Uterus (tissue), 4 donors: ENCODE data around the gene PGBD5. TPM values are rescaled to one million over a fixed set of nuclear protein-coding genes. Genes with fewer than 3 reads are reported as not detected.

Source experiments
- DNase-seq, 2 donors: peaks; one replicate each; pipeline ENCODE4 v3.0.0-alpha.2; 2019 to 2020
- H3K27ac ChIP-seq, 2 donors: fragments of 200-600 bp; sonication (generic); 1 replicate in 1 of 2; 2 replicates in 1 of 2; pipeline ENCODE4 v1.5.1; 2016 to 2018
- H3K27me3 ChIP-seq, 2 donors: fragments of 200-600 bp; sonication (generic); one replicate each; pipeline ENCODE4 v1.5.1; 2018 to 2019; ENCODE audit warnings: control low read depth in 1 of 2
- H3K36me3 ChIP-seq, 2 donors: fragments of 200-600 bp; sonication (generic); one replicate each; pipeline ENCODE4 v1.5.1; 2019; ENCODE audit warnings: control low read depth in 1 of 2
- H3K4me1 ChIP-seq, 2 donors: fragments of 200-600 bp; sonication (generic); one replicate each; pipeline ENCODE4 v1.5.1; 2018 to 2019; ENCODE audit warnings: control low read depth in 1 of 2
- H3K4me3 ChIP-seq, 2 donors: fragments of 200-600 bp; sonication (generic); 1 replicate in 1 of 2; 2 replicates in 1 of 2; pipeline ENCODE4 v1.5.1; 2018 to 2019; ENCODE audit warnings: mild to moderate bottlenecking in 1 of 2
- H3K9me3 ChIP-seq, 2 donors: fragments of 200-600 bp; sonication (generic); one replicate each; pipeline ENCODE4 v1.5.1; 2019; ENCODE audit warnings: control low read depth in 1 of 2
- CTCF ChIP-seq, 4 experiments: fragments of 200-600 bp in 2 of 4; fragments of 450-650 bp in 2 of 4; sonication (generic) in 2 of 4; IDR thresholded peaks; one replicate each; pipeline ENCODE4 v1.5.1; 2016 to 2019; ENCODE audit warnings: antibody characterized with exemption in 4 of 4, mild to moderate bottlenecking in 2 of 4, moderate library complexity in 1 of 4
- POLR2A ChIP-seq, 2 donors: fragments of 450-650 bp; IDR thresholded peaks; one replicate each; pipeline ENCODE4 v1.6.1; 2016; ENCODE audit warnings: antibody characterized with exemption in 2 of 2, mild to moderate bottlenecking in 1 of 2, moderate library complexity in 1 of 2
- intact Hi-C: fragments of 100-400 bp; cut with DNase I; formaldehyde crosslinking; loops from one replicate; pipeline ENCODE4 v1.15.1; 2023; ENCODE audit warnings: low total_unique reads
- total RNA-seq, 4 donors: library from RNA; depleted of rRNA in 3 of 4; stranded (reverse); fragments of >200 nt in 3 of 4; gene quantifications; one replicate each; pipeline versions ENCODE4 v1.1.0 to v1.2.4, GENCODE V29; 2014 to 2023
- donor health status: DM: yes; HTN: yes; CAD: no.

The PGBD5 gene
- total RNA-seq, 4 donors from 2014 or later = under 0.01 to 0.69 (median 0.11) TPM

- TF ChIP-seq POLR2A (IDR thresholded peaks at IDR 0.05) (no peak), CTCF (IDR thresholded peaks at IDR 0.05) (no peak)
- Histone ChIP-seq H3K4me3 (no peak overlapping the region), H3K27me3 (no peaks in the 10 kb centered on the region), H3K36me3 (no peaks in the 10 kb centered on the region), H3K4me1 (no peaks in the 10 kb centered on the region), H3K9me3 (no peaks in the 10 kb centered on the region), H3K27ac (no peak overlapping the region)
- intact Hi-C loops = no loop called here
- no peak for DNase-seq
These were observed 72.1 kb downstream of the PGBD5 start for GRCh38 chr1:230354005-230354404.

GRCh38 chr1:230352537-230352936 lies 73.6 kb downstream of the PGBD5 start:
- no peaks in the 10 kb centered on the region for H3K4me1 ChIP-seq
- no peaks in the 10 kb centered on the region for H3K36me3 ChIP-seq
- no peak overlapping the region for H3K4me3 ChIP-seq
- H3K27ac ChIP-seq = no peak overlapping the region
- no peaks in the 10 kb centered on the region for H3K27me3 ChIP-seq
- no peak for DNase-seq
- no peaks in the 10 kb centered on the region for H3K9me3 ChIP-seq
- TF ChIP-seq POLR2A (IDR thresholded peaks at IDR 0.05) = no peak
- TF ChIP-seq CTCF (IDR thresholded peaks at IDR 0.05) = no peak
- intact Hi-C loops = no loop called here

- Histone ChIP-seq H3K27me3 (no peaks in the 10 kb centered on the region), H3K36me3 (no peaks in the 10 kb centered on the region), H3K4me3 (no peak overlapping the region), H3K9me3 (no peaks in the 10 kb centered on the region), H3K27ac (no peak overlapping the region), H3K4me1 (no peaks in the 10 kb centered on the region)
- TF ChIP-seq POLR2A (IDR thresholded peaks at IDR 0.05) = no peak
- TF ChIP-seq CTCF (IDR thresholded peaks at IDR 0.05) = no peak
- DNase-seq = no peak
- intact Hi-C loops = no loop called here
These were observed 74.1 kb downstream of the PGBD5 start for GRCh38 chr1:230351983-230352382.

- DNase-seq = no peak
- H3K9me3 ChIP-seq = no peaks in the 10 kb centered on the region
- H3K4me1 ChIP-seq = no peaks in the 10 kb centered on the region
- no peaks in the 10 kb centered on the region for H3K36me3 ChIP-seq
- no peak overlapping the region for H3K4me3 ChIP-seq
- no peak overlapping the region for H3K27ac ChIP-seq
- no peaks in the 10 kb centered on the region for H3K27me3 ChIP-seq
- no peak for TF ChIP-seq CTCF (IDR thresholded peaks at IDR 0.05)
- TF ChIP-seq POLR2A (IDR thresholded peaks at IDR 0.05) = no peak
- intact Hi-C loops = no loop called here
These were observed 74.6 kb downstream of the PGBD5 start for GRCh38 chr1:230351514-230351913.

- H3K4me1 ChIP-seq = no peaks in the 10 kb centered on the region
- intact Hi-C loops = no loop called here
- H3K27me3 ChIP-seq = no peaks in the 10 kb centered on the region
- DNase-seq = no peak
- no peaks in the 10 kb centered on the region for H3K9me3 ChIP-seq
- no peaks in the 10 kb centered on the region for H3K36me3 ChIP-seq
- H3K27ac ChIP-seq = no peak overlapping the region
- H3K4me3 ChIP-seq = no peak overlapping the region
- TF ChIP-seq CTCF (IDR thresholded peaks at IDR 0.05) (no peak), POLR2A (IDR thresholded peaks at IDR 0.05) (no peak)
These were observed 75.8 kb downstream of the PGBD5 start for GRCh38 chr1:230350208-230350921.
